ENCODE measurements around the gene RRP1.

RRP1 gene

DNA sequence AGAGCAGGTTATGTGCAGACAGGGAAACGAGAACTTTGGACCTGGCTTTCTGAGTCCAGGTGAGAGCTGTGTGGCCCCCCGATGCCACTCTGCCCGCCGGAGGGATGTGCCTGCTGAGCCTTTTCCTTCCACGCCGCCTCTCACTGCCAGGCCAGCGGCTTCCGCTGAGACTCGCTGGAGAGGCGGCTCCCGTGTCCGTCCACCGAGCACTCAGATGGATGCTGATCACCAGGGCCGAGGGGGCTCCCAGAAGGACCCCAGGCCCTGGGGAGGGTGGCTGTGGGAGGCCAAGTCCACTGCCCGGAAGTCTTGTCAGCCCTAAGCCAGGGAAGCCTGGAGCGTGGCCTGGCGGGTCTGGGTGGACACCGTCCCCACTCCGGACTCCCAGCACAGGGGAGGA, 29.7 kb upstream of the RRP1 start:
- DNase-seq (ENCODE audit: low spot score) = no peak

DNA sequence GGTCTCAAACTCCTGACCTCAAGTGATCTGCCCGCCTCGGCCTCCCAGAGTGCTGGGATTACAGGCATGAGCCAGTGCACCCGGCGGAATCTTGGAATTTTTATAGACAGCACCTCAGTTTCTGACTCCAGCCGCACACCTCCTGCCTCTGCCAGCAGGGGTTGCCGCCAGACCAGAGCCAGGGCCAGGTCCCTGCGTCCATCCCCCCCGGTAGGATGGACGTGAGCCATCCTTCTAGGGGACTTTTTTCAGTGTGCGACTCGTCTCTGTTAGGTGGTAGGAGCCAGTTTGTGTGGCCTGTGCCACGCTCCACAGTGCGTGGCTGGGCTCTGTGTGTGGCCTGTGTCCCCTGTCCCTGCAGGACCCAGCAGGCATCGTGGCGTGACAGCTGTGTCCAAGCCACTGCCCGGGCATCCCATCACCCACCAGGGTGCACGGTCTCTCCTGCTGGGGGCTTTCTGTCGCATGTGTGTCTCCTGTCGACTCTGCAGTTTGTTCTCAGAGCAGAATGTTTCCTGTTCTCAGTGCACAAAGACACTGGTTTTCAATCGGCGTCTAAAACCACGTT, 28.9 kb upstream of the RRP1 start:
- no peak for DNase-seq (ENCODE audit: low spot score)

DNA sequence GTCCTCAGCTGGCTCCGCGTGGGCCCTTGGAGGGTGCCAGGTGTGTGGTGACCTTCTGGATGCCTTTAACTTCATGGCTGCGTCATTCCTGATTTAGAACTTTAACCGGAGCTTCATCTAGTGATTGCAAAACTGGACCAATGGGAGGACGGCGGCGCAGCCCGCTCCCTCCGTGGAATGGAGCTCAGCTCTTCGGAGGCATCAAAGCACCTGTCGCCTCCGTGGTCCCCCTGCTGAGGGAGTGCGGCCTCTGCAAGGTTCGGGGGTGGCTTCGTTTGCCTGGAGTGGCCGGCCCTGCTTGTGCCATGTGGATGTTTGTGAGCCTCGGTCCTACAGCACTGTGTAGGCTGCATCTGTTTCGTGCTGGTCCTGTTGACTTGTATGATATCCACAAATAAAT, 27.5 kb upstream of the RRP1 start:
- DNase-seq (ENCODE audit: low spot score) = no peak

DNA sequence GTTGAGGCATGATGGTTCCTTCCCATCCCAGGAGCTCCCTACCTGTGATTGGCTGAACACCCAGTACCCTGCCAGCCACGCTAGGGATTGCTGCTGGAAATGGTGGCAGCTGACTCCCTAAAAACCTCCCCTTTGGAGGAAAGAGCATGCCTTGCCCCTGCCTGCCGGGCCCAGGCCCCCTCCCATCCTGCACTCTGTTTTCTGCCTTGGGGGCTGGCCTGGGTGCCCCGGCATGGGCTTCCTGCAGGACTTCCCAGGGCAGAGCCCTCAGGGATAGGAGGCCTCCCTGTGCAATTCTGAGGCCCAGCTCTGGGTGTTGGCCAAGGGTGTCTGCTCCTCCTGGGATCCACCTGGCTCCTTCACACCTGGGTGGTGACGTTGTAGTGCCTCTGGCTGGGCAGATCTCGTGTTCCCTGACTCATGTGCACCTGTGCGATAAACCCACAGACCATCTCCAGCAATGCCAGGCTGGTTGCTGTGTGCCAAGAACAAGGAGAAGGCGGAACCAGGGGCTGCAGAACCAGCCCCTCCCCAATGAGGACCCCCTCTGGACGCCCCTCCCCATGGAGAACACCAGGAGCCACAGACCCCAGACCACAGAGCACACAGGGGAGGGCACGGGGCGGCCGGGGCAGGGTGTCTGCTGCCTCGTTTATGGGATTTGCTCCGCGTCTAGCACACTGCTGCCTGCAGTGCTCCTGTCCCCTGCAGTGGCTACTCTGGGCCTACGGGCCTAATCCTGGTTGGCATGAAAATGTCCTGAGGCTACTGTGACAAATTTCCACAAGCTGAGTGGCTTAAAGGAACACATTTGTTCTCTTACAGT, 26.9 kb upstream of the RRP1 start:
- no peak for DNase-seq (ENCODE audit: low spot score)

DNA sequence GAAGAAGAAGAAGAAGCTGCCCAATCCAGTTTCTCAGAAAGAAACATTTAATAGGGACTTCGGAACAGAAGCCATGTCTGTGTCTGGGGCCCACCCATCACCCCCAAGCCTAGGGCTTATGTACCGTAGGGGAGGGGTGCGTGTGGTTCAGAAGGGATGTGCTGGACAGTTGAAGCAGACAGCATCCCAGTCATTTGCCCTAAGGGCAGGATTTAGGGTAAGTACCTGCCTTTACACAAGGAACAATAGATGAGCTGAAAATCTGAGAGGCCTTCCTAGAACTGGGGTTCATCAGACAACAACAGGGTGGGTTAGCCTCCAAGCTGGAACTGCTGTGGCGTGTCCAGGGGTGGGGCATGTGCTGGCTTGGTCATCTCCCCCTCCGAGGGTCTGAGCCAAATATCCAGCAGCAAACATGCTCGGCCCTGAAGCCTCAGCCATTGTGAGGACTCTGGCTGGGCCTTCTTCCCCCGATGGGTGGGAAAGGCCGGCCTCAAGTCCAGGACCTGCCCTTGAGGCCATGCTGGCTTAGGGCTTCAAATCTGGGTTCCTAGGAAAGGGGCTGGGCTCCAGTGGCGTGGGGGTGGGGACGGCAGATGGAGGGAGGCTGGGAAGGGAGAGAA, 25.4 kb upstream of the RRP1 start:
- no peak for DNase-seq (ENCODE audit: low spot score)

DNA sequence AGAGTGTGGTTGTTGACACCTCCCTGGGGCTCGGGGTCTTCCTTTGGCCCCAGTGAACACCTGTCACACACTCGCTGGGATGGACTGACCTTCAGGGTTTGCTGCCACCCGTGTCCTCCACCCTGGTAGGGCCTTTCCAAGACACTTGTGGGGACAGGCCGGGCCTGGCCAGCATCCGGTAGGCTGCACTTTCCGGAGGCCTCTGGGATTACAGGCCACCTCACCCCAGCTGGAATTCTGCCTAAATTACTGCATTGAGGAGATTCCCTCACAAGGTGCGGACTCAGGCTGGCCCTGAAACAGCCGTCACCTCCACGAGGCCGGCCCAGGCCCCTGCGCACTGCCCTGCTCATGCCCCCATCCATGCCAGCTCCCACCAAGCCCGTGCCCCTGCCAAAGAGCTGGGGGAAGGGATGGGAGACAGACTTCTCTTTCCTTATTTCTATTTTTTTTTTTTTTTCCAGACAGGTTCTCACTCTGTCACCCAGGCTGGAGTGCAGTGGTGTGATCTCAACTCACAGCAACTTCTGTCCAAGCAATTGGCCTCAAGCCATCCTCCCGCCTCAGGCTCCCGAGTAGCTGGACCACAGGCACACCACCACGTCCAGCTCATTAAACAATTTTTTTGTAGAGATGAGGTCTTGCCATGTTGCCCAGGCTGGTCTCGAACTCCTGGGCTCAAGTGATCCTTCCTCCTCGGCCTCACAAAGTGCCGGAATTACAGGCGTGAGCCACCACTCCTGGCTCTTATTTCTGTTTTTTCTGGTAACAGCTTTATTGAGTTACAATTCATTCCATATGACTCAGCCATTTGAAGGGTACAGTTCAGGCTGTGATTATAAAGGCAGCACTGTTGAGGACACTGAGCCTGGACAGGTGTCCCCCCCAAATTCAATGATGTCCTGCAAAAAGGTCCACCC, 24.5 kb upstream of the RRP1 start:
- DNase-seq (ENCODE audit: low spot score) = no peak

DNA sequence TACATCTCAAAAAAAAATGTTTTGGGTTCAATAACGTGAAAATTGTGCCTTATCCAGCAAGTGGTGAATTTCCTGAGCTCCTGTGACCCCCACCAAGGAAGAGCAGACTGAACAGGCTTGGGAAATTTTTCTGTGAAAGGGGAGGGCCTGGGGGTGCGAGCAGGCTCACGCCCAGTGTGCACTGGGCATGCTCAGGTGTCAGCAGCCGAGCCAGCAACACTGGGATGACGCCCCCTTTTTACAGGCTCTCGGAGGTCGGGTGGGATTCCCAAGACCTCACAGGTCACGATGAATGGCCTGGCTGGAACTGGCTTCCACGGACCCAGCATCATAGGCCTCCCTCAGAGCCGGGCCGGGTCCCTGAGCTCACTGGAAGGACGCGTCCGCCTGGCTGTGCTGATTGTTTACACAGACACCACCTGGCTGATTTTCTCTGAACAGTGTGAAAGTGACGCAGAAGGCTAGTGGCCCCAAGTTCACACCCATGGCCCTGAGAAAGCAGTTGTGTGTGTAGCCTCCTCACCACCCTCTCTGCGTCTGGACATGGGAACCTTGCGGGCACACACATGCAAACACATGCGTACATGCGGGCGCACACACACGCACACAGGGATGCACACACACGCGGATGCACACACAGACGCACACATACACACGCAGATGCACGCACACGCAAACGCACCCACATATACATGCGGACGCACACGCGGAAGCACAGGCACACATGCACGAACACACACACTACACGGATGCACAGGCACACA, 22.5 kb upstream of the RRP1 start:
- DNase-seq (ENCODE audit: low spot score) = no peak

DNA sequence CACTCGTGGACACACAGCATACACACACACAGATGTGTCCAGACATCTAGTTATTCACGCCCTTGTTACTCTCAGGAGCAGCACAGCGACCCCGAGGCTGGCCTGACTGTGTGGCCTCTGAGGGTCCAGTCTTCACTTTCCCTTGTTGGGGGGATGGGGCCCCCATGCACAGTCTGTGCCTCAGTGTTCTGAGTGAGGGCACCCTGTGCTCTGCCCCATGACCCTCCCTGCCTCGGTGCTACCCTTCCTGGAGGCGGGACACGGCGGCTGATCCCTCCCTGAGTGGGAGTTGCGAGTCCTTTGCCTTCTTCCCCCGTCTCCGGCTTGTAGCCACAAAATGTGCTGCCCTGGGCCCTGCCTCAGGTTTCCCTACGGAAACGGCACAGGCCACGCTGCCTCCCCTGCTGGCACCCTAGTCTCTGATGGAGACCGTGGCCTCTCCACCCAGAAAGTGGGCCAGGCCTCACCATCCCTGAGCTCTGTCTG, 21.8 kb upstream of the RRP1 start:
- DNase-seq (ENCODE audit: low spot score) = no peak

DNA sequence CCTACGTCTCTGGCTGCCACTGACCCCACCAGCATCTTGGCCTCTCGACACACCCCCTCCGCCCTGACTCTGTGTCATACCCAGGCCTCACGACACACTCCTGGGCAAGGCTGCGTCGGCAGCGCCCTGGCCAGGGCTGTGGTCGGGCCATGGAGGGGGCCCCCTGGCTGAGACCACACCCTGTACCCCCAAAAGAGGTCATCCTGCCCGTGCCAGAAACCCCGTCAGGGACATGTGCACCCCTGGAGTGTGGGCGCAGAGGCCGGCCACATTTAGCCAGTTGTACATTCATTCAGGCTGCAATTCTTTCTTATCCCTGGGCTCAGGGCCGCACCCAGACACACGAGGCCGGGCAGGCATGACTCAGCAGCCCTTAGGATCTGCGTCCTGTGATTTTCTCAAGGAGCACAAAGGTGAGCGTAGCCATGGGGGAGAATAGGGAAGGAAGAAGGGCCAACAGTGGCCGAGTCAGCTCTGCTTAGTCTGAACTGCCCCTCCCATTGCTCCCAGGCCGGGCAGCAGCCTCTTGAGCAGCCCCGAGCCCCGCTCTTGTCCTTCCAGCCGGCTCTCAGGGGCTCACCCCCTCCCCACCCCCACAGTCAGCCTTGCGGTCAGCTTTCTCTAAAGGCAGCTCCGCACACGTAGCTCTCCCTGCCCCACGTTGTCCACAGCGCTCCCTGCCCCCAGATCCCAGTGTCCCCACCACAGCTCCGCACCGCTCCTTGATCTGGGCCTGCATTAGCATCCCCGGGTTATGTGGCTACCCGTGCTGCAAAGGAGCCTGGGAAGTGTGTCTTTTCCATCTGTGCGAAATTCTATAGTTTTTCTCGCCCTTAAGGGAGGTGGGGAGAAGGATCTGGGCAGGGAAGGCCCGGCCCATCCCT, 21.2 kb upstream of the RRP1 start:
- no peak for DNase-seq (ENCODE audit: low spot score)

DNA sequence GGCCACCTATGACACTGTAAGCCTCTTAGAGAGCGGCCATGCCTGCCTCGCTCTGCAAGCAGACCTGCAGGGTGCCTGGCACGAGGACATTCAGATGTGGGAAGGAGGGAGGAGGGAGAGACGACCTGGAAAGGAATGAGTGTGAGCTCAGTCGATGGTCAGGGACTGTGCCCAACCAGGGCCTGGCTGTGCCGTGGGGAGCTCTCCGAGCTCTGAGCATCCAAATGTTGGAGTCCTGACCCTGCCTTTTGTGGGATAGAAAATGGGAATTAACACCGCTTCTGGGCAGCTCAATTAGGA, 20.6 kb upstream of the RRP1 start:
- DNase-seq (ENCODE audit: low spot score) = no peak

DNA sequence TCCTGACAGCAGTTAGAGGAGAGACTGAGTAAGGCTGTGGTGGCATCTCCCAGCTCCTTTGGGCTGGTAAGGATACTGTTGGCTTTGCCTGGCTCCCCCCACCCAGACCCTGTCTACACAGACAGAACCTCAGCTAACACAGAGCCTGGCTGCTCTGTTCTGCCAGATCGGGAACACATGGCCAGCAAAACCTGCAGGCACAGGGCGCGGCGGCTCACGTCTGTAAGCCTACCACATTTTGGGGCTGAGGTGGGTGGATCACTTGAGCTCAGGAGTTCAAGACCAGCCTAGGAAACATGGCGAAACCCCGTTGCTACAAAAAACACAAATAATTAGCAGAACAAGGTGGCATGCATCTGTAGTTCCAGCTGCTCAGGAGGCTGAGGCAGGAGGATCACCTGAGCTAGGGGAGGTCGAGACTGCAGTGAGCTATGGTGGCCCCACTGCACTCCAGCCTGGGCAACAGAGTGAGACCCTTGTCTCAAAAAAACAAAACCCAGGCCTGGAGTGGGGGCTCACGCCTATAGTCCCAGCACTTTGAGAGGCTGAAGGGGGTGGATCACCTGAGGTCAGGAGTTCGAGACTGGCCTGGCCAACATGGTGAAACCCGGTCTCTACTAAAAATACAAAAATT, 19.9 kb upstream of the RRP1 start:
- no peak for DNase-seq (ENCODE audit: low spot score)

DNA sequence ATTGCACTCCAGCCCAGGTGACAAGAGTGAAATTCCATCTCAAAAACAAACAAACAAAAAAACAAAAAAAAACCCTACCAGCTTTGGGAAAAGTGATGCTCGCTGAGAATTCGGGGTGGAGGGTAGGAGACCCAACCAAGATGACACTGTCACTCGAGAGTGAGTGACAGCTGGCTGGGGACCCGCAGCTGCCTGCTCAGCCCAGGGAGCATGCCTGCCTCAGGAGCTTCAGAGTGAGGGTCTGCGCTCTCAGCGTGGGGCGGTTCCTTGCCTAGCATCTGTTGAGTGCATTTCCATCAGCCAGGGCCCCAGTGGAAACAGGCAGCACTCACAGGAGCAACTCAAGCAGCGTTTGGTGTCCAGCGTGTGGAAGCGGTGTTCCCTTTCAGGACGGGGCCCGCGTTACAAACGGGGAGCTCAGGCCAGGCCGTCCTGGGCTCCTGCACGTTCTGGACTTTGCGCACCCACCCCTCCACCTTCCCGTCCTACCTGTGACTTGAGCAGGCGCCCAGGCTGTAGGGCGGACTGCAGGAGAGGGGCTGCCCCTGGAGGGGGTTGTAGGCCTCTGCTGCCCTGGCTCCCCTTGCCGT, 19.2 kb upstream of the RRP1 start:
- no peak for DNase-seq (ENCODE audit: low spot score)

DNA sequence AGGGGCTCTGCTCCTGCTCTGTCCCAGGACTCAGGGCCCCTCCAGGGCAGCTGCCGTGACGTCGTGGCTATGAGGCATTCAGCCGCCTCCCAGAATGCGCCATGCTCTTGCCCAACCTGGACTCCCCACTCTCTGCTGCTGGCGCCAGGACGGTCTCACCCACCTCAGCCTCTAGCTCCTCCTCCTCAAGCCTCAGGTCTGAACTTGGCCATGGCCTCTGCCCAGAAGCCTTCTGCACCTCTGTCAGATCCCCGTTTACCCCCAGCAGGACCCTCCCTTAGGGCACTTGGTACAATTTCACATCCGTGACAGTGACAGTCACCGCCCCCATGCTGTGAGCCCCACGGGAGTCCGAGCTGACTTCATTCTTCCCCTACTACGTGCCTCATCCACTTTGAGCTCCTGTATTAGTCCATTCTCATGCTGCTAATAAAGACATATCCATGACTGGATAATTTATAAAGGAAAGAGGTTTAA, 18.1 kb upstream of the RRP1 start:
- DNase-seq (ENCODE audit: low spot score) = no peak

DNA sequence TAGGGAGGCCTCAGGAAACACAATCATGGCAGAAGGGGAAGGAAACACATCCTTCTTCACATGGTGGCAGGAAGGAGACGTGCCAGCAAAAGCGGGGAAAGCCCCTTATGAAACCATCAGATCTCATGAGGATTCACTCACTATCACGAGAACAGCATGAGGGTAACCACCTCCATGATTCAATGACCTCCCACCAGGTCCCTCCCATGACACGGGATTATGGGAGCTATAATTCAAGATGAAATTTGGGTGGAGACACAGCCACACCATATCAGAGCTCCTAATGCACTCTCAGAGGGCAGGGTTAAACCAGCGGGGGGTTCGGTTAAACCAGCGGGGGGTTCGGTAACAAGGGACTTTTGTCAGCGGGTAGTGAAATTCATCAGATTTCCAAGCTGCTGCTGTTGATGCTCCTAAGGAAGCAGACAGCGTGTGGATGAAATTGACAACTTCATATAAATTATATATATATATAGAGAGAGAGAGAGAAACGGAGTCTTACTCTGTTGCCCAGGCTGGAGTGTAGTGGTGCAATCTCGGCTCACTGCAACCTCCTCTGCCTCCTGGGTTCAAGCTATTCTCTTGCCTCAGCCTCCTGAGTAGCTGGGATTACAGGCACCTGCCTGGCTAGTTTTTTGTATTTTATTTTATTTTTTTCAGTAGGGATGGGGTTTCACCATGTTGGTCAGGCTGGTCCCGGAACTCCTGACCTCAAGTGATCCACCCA, 17.5 kb upstream of the RRP1 start:
- DNase-seq (ENCODE audit: low spot score) = no peak

DNA sequence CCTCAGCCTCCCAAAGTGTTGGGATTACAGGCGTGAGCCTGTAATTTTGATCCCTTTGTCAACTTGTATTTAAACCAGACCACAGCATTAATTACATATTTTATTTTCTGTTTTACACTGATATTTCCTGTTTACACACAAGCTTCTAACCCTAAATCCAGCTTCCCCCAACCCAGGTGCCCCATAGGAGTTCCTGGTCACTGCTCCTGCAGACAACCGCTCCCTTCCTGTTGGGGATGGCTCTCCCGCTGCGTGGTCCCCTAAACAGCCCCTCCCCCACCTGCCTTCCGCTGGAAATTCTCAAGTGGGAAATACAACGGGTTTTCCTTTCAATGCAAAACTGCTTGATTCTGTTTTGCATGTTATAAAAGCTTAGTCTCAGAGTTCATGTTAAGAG, 17.0 kb upstream of the RRP1 start:
- DNase-seq (ENCODE audit: low spot score) = no peak

DNA sequence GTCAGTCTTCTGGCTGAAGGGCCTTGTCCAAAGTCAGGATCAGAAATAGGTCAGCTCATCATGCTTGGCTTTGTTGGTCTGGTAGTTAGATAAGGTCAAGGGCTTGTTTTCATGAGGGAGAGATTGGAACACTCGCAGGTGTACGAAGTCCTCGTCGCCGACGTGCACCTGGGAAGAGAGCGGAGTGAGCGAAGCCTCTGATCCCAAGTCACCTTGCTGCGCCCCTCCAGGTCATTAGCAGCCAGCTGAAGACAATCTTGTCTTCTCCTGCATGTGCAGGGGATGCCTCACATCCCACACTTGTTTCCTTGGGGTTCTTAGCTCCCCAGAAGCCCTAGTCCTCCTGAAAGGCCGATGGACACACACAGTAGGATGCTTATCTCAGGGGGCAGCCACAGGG, 15.2 kb upstream of the RRP1 start:
- DNase-seq (ENCODE audit: low spot score) = no peak

DNA sequence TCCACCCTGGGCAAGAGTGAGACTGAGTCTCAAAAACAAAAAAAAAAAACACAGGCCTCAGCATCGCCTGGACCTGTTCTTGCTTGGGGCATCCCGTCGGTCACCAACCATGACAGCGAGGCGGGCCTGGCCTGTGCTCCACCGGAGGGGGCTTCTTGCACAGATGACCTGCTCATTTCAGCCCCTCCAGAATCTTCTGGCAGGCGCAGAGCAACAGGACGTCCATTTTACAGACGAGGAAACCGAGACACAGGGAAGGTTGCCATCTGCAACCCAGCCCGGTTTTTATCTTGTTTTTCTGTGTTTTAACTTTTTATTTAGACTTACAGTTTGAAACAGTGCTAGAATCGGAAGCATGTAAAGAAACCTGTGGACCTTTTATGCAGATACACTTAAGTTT, 14.2 kb upstream of the RRP1 start:
- DNase-seq (ENCODE audit: low spot score) = no peak

DNA sequence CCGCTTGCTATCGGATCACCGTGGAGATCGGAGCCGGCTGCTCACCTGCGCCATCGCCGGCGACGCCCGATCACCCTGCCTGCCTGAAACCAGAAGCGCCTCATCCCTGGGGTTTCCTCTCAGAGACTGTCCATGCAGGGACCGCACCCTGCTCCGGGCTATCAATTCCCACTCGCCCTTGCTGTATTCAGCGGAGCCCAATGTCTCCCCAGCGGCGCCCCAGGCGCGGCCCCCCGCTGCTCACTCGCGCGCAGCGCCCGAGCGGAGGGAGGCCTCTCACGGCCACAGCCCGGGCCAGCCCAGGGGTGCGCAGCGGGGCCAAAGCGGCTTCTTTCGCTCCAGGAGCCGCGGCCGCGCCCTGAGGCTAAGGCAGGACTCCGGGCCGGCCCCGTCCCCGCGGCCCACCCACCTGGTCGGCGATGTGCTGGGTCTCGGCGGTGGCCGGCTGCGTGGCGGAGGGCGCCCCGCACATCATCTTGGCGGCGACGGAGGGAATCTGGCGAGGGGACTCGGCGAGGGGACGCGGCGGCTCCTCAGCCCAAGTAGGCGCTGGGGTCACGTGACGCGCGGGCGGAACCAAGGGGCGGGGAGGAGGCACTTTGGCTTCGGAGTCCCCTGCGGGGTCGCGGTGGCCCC, 13.5 kb upstream of the RRP1 start, which contains the start of gene CSTB:
TSS of gene CSTB (minus strand) at position 514 of the 636 bp plus-strand sequence. CDS start at position 475, 39 bp downstream.
- peak; percentile 61 for DNase-seq (ENCODE audit: low spot score)

All from pons (tissue), 1 donor.